ENCODE results near the gene TRIM24. TPM values are rescaled to one million over a fixed set of nuclear protein-coding genes. Genes with fewer than 3 reads are reported as not detected.

Gene TRIM24
- total RNA-seq, 2 experiments from 2014 or later, result 14.1 to 16.0 TPM

- DNase-seq, result no peak
- intact Hi-C loops (cut with DNase I, micrococcal nuclease), result no loop called here
- ChIA-PET CTCF (no interaction called here), POLR2A (no interaction called here)
- no peaks in the 10 kb centered on the region for H3K9me3 Mint-ChIP-seq
- Histone ChIP-seq H3K36me3 (ENCODE audit: insufficient read depth, low read length) (peaks cover 10% of the 10 kb centered on the region), H3K4me1 (ENCODE audit: insufficient read depth, low read length) (no peaks in the 10 kb centered on the region), H3K27me3 (ENCODE audit: control insufficient read depth in 1 of 2, insufficient read depth in 2 of 2, low read length in 2 of 2) (no peaks in the 10 kb centered on the region), H3K27ac (ENCODE audit: low read depth in 1 of 2, low read length in 2 of 2) (no peak overlapping the region), H3K4me3 (ENCODE audit: low read length) (no peak overlapping the region), H3K9me3 (ENCODE audit: control insufficient read depth in 1 of 2, insufficient read depth in 1 of 2, low read length in 2 of 2) (peaks cover 0 to 6% of the 10 kb centered on the region in 2 experiments)
- peaks cover 53% of the 10 kb centered on the region for H3K4me1 Mint-ChIP-seq (ENCODE audit: low read depth)
- H3K36me3 Mint-ChIP-seq (ENCODE audit: low read depth), result peaks cover 63% of the 10 kb centered on the region
- TF ChIP-seq CTCF (IDR thresholded peaks at IDR 0.05), result no peak
- H3K4me3 Mint-ChIP-seq, result no peak overlapping the region
- ATAC-seq (ENCODE audit: poor library complexity), result no peak
- no peaks in the 10 kb centered on the region for H3K27me3 Mint-ChIP-seq
- H3K27ac Mint-ChIP-seq, result no peak overlapping the region
These were observed 42.1 kb downstream of the TRIM24 start for GRCh38 chr7:138502023-138502767.

GRCh38 chr7:138505361-138505873, 45.4 kb downstream of the TRIM24 start:
- Mint-ChIP-seq H3K9me3 (peaks cover 2% of the 10 kb centered on the region), H3K27ac (peak overlapping the region; percentile 32), H3K4me3 (no peak overlapping the region), H3K27me3 (no peaks in the 10 kb centered on the region), H3K4me1 (ENCODE audit: low read depth) (peaks cover 48% of the 10 kb centered on the region), H3K36me3 (ENCODE audit: low read depth) (peaks cover 70% of the 10 kb centered on the region)
- Histone ChIP-seq H3K9me3 (ENCODE audit: control insufficient read depth in 1 of 2, insufficient read depth in 1 of 2, low read length in 2 of 2) (no peaks in the 10 kb centered on the region), H3K27me3 (ENCODE audit: control insufficient read depth in 1 of 2, insufficient read depth in 2 of 2, low read length in 2 of 2) (no peaks in the 10 kb centered on the region), H3K4me3 (ENCODE audit: low read length) (no peak overlapping the region), H3K4me1 (ENCODE audit: insufficient read depth, low read length) (no peaks in the 10 kb centered on the region), H3K27ac (ENCODE audit: low read depth in 1 of 2, low read length in 2 of 2) (no peak overlapping the region), H3K36me3 (ENCODE audit: insufficient read depth, low read length) (peaks cover 15% of the 10 kb centered on the region)
- no peak for ATAC-seq (ENCODE audit: poor library complexity)
- ChIA-PET CTCF (no interaction called here), POLR2A (no interaction called here)
- DNase-seq, result no peak
- no peak for TF ChIP-seq CTCF (IDR thresholded peaks at IDR 0.05)
- intact Hi-C loops (cut with DNase I, micrococcal nuclease), result no loop called here

- Histone ChIP-seq H3K27ac (ENCODE audit: low read depth in 1 of 2, low read length in 2 of 2) (no peak overlapping the region), H3K27me3 (ENCODE audit: control insufficient read depth in 1 of 2, insufficient read depth in 2 of 2, low read length in 2 of 2) (no peaks in the 10 kb centered on the region), H3K36me3 (ENCODE audit: insufficient read depth, low read length) (peaks cover 19% of the 10 kb centered on the region), H3K9me3 (ENCODE audit: control insufficient read depth in 1 of 2, insufficient read depth in 1 of 2, low read length in 2 of 2) (no peaks in the 10 kb centered on the region), H3K4me1 (ENCODE audit: insufficient read depth, low read length) (no peaks in the 10 kb centered on the region), H3K4me3 (ENCODE audit: low read length) (no peak overlapping the region)
- no peak for DNase-seq
- H3K27me3 Mint-ChIP-seq, result no peaks in the 10 kb centered on the region
- peaks cover 5% of the 10 kb centered on the region for H3K9me3 Mint-ChIP-seq
- peaks cover 47% of the 10 kb centered on the region for H3K4me1 Mint-ChIP-seq (ENCODE audit: low read depth)
- no peak for TF ChIP-seq CTCF (IDR thresholded peaks at IDR 0.05)
- H3K36me3 Mint-ChIP-seq (ENCODE audit: low read depth), result peaks cover 81% of the 10 kb centered on the region
- CTCF ChIA-PET, result no interaction called here
- no peak for ATAC-seq (ENCODE audit: poor library complexity)
- POLR2A ChIA-PET, result no interaction called here
- H3K27ac Mint-ChIP-seq, result no peak overlapping the region
- intact Hi-C loops (cut with DNase I, micrococcal nuclease), result no loop called here
- no peak overlapping the region for H3K4me3 Mint-ChIP-seq
These were observed 46.7 kb downstream of the TRIM24 start for GRCh38 chr7:138506764-138507163.
